Measurements from ENCODE around the gene CACNA1A. TPM values are rescaled to one million over a fixed set of nuclear protein-coding genes. Genes with fewer than 3 reads are reported as not detected.

Gene CACNA1A
- total and polyA plus RNA-seq, 2 of the 4 experiments (the other 2 are of a cell fraction), result 5.9 to 15.0 TPM

DNA sequence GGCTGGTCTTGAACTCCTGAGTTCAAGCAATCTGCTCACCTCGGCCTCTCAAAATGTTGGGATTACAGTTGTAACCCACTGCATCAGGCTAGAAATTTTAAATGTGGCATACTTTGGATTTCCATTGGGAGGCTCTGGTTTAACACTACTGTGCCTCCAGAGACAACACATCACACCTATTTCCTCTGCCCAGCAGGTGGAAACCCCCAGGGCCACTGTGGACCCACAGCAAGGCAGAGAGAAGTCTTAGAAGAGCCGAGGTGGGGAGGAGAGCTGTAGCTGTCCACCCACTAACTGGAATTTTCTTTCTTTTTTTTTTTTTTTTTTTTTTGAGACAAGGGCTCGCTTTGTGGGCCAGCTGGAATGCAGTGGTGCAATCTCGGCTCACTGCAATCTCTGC is 316.7 kb downstream of the CACNA1A start:
- no CpG with 5 or more reads among the region's 4 CpGs for WGBS, 2 experiments (ENCODE audit: extremely low coverage in 2 of 2, insufficient read length in 1 of 2)
- in situ Hi-C loops (cut with MboI; ENCODE audit: low sequenced_read_pairs), result no loop called here
- POLR2A ChIA-PET (ENCODE audit: unreplicated experiment), result interaction anchor here (0.6 kb wide), 1 partner anchor 20 kb away, joined by 7 read pairs; no protein-coding TSS in a partner anchor

More for the DNA sequence above, 316.7 kb downstream of the CACNA1A start:
- Histone ChIP-seq H3K4me3 (ENCODE audit: insufficient read depth, low read depth, low read length) (no peak overlapping the region), H3K9me3 (ENCODE audit: control insufficient read depth, insufficient read depth, low read length) (no peaks in the 10 kb centered on the region), H2BK120ac (ENCODE audit: low read depth, low read length) (no peak overlapping the region), H3K9me1 (ENCODE audit: insufficient read depth, low read length) (no peaks in the 10 kb centered on the region), H3K56ac (ENCODE audit: extremely low read depth, insufficient read depth, low read length) (no peak overlapping the region), H4K5ac (ENCODE audit: low read depth, low read length) (no peak overlapping the region), H3K79me1 (ENCODE audit: low read depth in 1 of 2, low read length in 2 of 2) (no peaks in the 10 kb centered on the region; a peak in 1 of 4 replicates), H3K4me2 (ENCODE audit: low read depth, low read length) (no peak overlapping the region), H4K20me1 (ENCODE audit: insufficient read depth, low read length) (no peaks in the 10 kb centered on the region), H3K36me3 (ENCODE audit: control insufficient read depth, insufficient read depth, low read length) (no peaks in the 10 kb centered on the region), H2AFZ (replicated peaks; ENCODE audit: low read length, poor library complexity) (no peak overlapping the region), H3K4me1 (ENCODE audit: control insufficient read depth, insufficient read depth, low read length) (no peaks in the 10 kb centered on the region), H3K27me3 (ENCODE audit: control insufficient read depth, insufficient read depth, low read length) (no peaks in the 10 kb centered on the region), H3K18ac (ENCODE audit: low read depth, low read length) (no peak overlapping the region), H4K91ac (ENCODE audit: insufficient read depth, low read depth, low read length) (no peak overlapping the region), H3K14ac (replicated peaks; ENCODE audit: low read depth, low read length) (no peak overlapping the region), H3K4ac (ENCODE audit: low read depth, low read length) (no peak overlapping the region), H2AK5ac (ENCODE audit: low read depth, low read length) (no peak overlapping the region), H2BK15ac (ENCODE audit: low read depth, low read length) (no peak overlapping the region; the same call in 2 of the 3 replicates), H4K8ac (ENCODE audit: low read depth in 2 of 2, low read length in 2 of 2) (no peak overlapping the region), H2AK9ac (replicated peaks; ENCODE audit: low read depth, low read length, poor library complexity) (no peak overlapping the region), H3K27ac (ENCODE audit: insufficient read depth, low read length) (no peak overlapping the region), H3K23ac (ENCODE audit: low read depth, low read length) (no peak overlapping the region), H2BK5ac (ENCODE audit: low read depth, low read length, poor library complexity, severe bottlenecking) (no peak overlapping the region), H3K9ac (ENCODE audit: low read depth, low read length) (no peak overlapping the region), H2BK20ac (ENCODE audit: low read depth, low read length) (no peak overlapping the region)
- dilution Hi-C loops (cut with HindIII; ENCODE audit: low sequenced_read_pairs, unreplicated experiment) (no loop called here), intact Hi-C loops (cut with micrococcal nuclease) (no loop called here)
- CTCF ChIA-PET, result no interaction called here
- no peak for ATAC-seq (ENCODE audit: low read depth)
- no peak for DNase-seq
- TF ChIP-seq BHLHE40 (IDR thresholded peaks at IDR 0.05; ENCODE audit: low read depth, low read length) (no peak), MAFK (IDR thresholded peaks at IDR 0.05; ENCODE audit: low read depth, low read length) (no peak), NFE2L2 (IDR thresholded peaks at IDR 0.05; ENCODE audit: low read depth, low read length) (no peak)
- BruUV-seq (replicated peaks), result no TSS peak

Data from IMR-90 (cell line).